Posterior cingulate gyrus (tissue), 11 donors: Measurements from ENCODE around the gene NUP214.
A peak's percentile ranks its signal among the peaks of the same experiment; 100 is the strongest.
"Not testable (repeated sequence)": the region's sequence is repeated elsewhere in the genome, so short reads cannot be mapped to it uniquely, and the experiment has no call there.

ENCODE experiments used
- DNase-seq, 10 donors: peaks; one replicate each; pipeline versions ENCODE4 v3.0.0 to v3.0.0-alpha.2; 2020 to 2021; ENCODE audit warnings: mixed read lengths in 3 of 10
- intact Hi-C: fragments of 100-400 bp; cut with DNase I; formaldehyde crosslinking; loops from one replicate; pipeline ENCODE4 v1.15.1; 2023

The NUP214 gene

GRCh38 chr9:131185924-131186323 lies 60.5 kb downstream of the NUP214 start:
- intact Hi-C loops = no loop called here
- no peak for DNase-seq

- no peak for DNase-seq
- intact Hi-C loops = no loop called here
These were observed 61.2 kb downstream of the NUP214 start for GRCh38 chr9:131186622-131187021.

DNA sequence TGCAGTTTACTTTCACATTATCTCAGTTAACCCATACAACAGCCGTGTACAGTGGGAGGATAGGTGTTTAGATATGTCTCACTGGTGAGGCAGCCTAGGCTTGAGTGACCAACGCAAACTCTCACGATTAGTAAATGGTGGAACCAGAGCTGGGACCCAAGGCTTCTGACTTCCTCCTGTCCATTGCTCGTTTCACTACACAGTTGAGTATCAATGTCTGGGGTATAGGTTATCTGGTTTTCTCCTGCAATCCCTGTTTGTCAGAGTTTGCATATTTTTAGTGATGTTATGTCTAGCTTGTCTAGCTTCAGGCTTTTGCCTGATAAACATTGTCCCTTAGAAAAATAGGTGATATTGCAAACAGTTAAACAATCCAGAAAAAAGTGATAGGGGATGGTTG lies 62.6 kb downstream of the NUP214 start:
- DNase-seq = no peak
- intact Hi-C loops = no loop called here

DNA sequence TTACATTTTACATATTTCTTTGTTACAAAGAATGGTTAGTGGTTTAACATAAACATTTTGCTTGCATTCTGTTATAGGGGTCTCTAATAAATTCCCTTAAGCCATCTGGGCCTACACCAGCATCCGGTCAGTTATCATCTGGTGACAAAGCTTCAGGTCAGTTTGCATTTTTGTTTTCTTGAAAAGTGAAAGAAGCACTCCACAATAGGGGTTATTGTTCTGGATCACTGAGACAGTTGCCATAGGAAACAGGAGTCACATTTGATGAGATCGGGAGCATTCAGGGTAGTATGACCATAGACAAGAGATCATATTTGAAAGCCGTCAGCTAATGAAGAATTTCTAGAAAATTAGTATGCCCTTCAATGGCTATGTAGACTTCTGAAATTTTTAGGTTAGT lies 63.6 kb downstream of the NUP214 start:
- no peak for DNase-seq
- intact Hi-C loops = no loop called here

DNA sequence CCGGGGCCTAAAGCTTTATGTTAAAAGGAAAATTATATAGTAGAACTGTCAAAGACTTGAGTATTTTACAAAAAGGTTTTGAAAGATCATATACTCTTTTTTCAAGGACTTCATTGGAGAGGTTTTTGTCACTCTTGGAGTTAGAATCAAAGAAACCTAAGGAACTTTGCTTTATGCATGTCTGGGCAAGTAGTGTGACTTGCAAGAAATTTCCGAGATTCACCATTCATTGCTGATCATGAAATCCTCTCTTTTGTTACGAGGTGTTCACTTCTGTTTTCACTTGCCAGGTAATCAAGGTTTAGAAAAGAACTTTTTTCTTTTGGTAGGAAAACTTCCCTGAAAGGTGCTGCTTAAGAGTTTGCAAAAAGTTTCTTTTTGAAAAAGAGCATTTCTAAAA lies 64.8 kb downstream of the NUP214 start:
- no peak for DNase-seq
- intact Hi-C loops = no loop called here

DNA sequence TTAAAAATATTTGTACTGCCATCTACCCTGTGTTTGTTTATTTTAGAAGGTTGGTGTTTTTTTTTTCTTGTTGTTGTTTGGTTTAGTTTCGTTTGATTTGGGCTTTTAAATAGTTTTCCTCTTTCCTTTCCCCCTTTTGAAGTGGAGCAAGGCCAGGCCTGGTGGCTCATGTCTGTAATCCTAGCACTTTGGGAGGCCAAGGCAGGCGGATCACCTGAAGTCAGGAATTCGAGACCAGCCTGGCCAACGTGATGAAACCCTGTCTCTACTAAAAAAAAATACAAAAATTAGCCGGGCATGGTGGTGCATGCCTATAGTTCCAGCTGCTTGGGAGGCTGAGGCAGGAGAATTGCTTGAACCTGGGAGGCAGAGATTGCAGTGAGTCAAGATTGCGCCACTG lies 65.6 kb downstream of the NUP214 start:
- DNase-seq, intact Hi-C loops: not testable (repeated sequence)

DNA sequence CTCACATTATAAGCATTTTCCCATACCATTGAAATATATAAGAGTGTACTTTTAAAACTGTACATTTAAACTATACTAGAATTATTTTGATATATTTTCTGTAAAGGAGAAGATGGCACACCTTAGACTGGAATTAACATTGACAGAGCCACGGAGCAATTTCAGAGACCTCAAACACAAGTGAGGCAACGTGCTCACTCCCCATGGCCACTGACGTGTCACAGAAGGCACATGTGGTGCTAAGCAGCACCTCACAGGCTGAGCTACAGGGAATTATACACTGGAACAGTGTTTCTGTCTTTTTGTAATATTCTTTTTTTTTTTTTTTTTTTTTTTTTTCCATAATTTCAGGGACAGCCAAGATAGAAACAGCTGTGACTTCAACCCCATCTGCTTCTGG lies 66.5 kb downstream of the NUP214 start:
- DNase-seq = no peak

DNA sequence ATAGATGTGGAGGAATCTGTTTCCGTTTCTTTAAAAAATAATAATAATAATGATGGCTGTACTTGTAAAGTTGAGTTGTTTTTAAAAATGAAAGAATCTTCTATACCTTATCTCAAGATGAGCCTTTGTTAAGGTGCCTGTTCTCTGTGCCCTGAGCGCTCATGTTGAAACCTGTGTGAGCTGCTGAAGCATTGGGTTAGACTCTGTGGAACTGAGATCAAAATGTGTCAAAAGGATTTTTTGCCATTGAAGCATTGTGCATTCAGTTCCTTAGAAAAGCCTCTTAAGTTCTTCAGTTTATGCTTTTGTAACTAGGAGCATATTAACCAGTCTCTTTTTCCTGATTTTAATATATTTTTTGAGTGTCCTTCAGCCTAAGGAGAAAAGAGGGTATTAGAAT lies 67.7 kb downstream of the NUP214 start:
- intact Hi-C loops = no loop called here
- DNase-seq = no peak

More for the DNA sequence above, 66.5 kb downstream of the NUP214 start:
- intact Hi-C loops = no loop called here

DNA sequence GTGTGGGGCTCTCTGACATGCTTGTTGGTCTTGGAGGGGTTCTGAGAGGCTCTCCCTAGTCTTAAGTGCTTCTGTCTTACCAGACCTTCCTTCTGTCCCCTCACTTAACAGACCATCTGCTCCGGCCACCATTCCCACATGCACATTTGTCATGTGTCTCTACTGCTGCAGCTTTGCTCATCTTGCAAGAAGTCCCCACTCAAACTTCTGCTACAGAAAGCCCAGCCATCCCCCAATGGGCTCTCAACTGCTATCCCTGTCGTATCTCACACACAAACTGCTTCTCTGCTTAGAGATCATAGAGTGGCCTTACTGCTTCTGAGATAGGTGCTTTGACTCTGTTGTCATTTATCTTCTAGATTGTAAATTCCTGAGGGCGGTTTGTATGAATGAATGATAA lies 69.4 kb downstream of the NUP214 start:
- no peak for DNase-seq
- intact Hi-C loops = no loop called here

GRCh38 chr9:131197160-131197911 lies 72.0 kb downstream of the NUP214 start:
- DNase-seq = no peak
- intact Hi-C loops = no loop called here

- intact Hi-C loops = no loop called here
These were observed 72.8 kb downstream of the NUP214 start for GRCh38 chr9:131198041-131198715.

GRCh38 chr9:131201856-131202255 lies 76.5 kb downstream of the NUP214 start:
- intact Hi-C loops = no loop called here
- no peak for DNase-seq

More at GRCh38 chr9:131198041-131198715, 72.8 kb downstream of the NUP214 start:
- DNase-seq = no peak

DNA sequence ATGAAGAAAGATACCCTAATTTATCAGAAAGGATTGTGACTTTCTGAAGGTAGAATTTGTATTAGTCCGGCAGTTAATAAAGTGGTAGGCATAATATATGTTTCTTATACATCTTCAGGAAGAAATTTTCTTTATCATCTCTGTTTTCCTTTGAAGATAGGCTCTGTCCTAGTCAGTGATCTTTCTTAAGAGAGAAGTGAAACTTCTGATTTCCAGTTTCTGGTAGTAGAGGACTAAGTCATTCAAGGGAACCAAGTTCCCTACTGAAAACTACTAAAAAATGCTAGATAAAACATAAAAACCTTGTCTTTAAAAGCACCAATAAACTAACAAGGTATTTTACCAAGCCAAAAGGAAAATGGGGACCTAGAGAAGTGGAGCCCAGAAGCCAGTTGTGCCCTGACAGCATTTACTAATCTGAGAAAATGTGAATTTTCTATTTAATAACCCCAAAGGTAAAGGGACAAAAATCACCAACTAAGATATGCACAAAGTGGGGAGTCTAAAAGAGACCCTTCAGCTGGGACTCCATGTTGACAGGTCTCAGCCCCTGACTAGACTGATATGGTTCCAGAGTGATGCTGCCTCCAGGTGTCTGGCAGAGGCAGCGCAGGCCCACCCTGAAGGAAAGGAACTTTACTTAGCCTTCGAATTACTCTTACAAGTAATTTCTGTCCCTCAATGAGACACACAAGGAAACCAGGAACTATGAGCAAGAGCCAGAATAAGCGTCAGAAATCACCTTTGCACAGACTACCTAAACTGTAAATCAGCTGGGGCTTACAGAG lies 78.2 kb downstream of the NUP214 start:
- DNase-seq = no peak
- intact Hi-C loops = no loop called here

GRCh38 chr9:131204285-131204684 lies 78.9 kb downstream of the NUP214 start:
- DNase-seq = no peak
- intact Hi-C loops = no loop called here

DNA sequence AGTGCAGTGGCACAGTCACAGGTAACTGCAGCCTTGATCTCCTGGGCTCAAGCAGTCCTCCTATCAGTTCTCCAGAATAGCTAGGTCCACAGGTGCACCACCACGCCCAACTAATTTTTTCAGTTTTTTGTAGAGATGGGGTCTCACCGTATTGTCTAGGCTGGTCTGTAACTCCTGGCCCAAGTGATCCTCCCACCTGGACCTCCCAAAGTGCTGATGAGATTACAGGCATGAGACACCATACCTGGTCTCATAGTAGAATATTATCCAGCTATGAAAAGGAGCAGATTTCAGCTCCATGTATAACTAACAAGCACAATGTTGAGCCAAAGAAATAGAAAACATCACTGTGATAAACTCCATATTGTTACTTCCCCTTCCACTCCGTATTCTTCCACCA lies 81.1 kb downstream of the NUP214 start:
- intact Hi-C loops = no loop called here
- no peak for DNase-seq

DNA sequence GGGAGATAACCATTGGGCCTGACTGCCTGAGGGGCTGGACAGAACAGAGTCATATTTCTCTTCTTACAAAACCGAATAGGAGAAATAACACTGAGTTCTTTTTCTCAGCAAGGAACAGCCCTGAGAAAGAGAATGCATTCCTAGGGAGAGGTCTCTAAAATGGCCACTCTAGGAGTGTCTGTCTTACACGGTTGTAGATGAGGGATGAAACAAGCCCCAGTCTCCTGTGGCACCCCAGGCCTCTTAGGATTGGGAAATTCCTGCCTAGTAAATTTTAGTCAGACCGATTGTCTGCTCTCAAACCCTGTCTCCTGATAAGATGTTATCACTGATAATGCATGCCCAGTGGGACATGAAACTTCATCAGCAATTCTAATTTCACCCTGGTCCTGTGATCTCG lies 86.5 kb downstream of the NUP214 start:
- intact Hi-C loops, DNase-seq: not testable (repeated sequence)

- no peak for DNase-seq
- intact Hi-C loops = no loop called here
These were observed 89.0 kb downstream of the NUP214 start for GRCh38 chr9:131214286-131214856.

- no peak for DNase-seq
- intact Hi-C loops = no loop called here
These were observed 89.5 kb downstream of the NUP214 start for GRCh38 chr9:131214876-131215275.

DNA sequence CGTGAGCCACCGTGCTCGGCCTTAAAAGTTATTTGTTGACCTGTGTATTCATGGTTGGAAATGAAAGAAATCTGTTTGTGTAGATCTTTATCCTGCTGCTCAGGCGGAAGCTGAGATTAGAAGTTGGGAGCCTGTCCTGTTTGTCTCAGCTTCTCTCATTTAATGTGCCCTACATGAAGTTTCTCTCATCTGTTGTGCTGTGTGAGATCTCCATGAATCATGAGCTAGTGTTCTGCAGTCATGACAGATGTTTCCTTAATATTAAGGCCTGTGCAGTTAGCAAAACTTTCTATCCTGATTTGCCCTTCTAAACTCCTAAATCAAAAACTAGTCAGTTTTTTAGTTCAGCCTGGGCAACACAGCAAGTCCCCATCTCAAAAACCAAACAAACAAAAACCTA lies 91.4 kb downstream of the NUP214 start:
- no peak for DNase-seq
- intact Hi-C loops = no loop called here

DNA sequence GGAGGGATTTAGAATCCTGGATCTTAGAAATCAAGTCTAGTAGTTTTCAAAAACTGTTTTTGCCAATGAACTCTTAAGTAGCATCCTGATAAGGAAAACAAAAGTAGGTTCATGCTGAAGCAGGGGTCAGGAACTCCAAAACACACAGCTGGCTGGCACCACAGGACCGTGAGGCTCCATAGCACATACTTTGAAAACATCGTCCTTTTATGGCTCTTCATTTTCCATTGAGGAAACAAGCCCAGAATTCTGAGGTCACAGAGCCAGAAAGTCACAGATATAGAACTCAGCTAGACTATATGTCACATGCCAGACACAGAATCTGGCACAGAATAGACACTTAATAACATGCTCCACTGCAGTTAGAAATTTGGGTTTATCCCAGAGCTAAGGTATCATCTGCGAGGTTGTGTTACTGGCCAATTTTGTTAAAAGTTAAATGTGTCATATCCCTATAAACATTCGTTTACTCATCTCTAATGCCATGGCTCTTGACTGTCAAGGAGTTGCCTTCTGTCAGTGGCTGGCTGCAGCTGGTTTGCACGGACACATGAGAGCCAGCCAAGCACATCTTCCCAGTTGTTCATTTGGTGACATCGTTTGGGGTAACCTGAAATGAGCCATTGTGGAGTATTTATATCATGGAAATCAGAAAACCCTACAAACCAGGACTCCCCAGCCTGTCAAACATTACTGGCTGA lies 92.1 kb downstream of the NUP214 start:
- intact Hi-C loops = no loop called here
- DNase-seq = peak in 1 of 10 donors; percentile 6
